ENCODE results near the gene RGS10.

The RGS10 gene

DNA sequence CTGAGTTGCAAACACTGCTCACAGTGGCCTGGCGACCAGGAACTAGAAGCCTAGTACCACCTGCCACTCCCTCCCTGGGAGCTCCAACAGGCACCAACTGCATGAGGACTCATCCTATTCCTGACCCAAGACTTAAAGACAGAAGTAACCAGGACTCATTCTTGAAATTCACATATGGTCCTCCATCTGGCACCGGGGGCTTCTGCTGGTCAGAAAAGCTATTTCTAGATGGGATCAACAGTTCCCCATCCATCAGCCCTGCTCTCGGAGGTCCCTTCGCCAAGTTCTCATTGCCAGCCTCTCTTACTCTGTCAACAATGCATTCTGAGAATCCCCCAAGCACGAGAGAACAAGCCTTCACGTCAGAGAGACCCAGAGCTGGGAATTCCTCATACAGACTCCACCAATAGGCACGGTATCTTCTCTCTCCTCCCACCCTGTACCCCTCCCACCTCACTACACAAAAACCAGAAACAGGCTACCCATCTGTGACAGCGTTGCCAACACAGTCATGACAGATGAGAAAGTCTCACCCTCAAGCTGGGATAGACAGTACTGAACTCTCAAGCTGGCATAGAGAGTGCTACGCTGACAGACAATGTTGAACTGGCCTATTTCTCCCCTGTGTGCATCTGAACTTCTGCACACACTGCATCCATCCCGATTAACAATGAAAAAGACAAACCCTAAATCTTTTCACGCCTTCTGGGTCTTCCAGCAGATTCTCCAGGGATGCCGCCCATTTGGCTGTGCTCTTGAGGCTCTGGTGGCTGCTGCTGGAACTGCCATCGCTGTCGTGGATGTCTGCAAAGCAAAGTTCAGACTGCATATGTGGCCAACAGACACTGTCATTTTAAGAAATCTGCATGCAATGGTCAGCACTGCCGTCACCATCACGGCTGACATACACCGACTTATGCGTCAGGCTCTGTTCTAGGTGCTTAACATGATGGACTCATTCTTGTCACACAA is 15.6 kb downstream of the RGS10 start:
- TF ChIP-seq, protein P1, sequence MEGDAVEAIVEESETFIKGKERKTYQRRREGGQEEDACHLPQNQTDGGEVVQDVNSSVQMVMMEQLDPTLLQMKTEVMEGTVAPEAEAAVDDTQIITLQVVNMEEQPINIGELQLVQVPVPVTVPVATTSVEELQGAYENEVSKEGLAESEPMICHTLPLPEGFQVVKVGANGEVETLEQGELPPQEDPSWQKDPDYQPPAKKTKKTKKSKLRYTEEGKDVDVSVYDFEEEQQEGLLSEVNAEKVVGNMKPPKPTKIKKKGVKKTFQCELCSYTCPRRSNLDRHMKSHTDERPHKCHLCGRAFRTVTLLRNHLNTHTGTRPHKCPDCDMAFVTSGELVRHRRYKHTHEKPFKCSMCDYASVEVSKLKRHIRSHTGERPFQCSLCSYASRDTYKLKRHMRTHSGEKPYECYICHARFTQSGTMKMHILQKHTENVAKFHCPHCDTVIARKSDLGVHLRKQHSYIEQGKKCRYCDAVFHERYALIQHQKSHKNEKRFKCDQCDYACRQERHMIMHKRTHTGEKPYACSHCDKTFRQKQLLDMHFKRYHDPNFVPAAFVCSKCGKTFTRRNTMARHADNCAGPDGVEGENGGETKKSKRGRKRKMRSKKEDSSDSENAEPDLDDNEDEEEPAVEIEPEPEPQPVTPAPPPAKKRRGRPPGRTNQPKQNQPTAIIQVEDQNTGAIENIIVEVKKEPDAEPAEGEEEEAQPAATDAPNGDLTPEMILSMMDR (IDR thresholded peaks at IDR 0.05): peak; percentile 14
- TF ChIP-seq ZFX (IDR thresholded peaks at IDR 0.05; ENCODE audit: borderline replicate concordance): no peak
- no peak overlapping the region for H3K27ac ChIP-seq

DNA sequence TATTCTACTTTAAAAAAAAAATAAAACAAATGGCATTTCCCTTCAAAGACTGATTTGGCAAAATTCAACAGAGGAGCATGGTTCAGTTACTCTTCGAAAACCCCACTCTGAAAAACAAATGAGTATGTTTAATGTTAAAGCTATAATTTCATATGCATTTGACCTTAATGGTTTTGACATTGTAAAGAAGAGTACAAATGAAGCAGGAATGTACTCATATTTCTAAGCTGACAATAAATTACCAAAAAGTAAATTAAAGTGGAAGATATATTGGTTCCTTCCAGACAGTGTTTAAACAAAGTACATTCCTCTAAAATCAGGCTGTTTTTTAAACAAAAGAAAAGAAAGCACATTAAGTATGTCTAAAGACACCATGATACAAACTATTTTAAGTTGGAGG is 16.4 kb downstream of the RGS10 start:
- no peak overlapping the region for H3K27ac ChIP-seq
- TF ChIP-seq ZFX (IDR thresholded peaks at IDR 0.05; ENCODE audit: borderline replicate concordance): no peak
- TF ChIP-seq, protein P1 (IDR thresholded peaks at IDR 0.05): no peak

DNA sequence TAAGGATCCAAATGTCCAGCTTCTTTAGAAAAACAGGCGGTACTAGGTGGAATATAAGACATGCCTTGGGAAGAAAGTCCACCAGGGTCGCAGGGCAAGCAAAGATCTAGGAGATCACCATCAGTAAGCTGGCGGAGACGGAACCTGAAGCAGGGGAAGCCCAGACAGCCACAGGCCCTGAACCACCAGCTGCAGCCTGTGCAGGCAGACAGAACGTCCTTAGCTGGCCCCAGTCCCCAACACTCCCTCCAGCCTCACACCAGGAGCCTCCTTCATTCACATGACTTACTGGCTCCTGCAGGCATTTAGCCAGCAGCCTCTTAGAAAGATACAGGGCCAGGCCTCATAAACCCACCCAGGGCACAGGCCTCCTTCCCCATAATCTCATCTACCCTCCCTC is 17.4 kb downstream of the RGS10 start:
- H3K27ac ChIP-seq: no peak overlapping the region
- TF ChIP-seq, protein P1 (IDR thresholded peaks at IDR 0.05): no peak
- no peak for TF ChIP-seq ZFX (IDR thresholded peaks at IDR 0.05; ENCODE audit: borderline replicate concordance)

DNA sequence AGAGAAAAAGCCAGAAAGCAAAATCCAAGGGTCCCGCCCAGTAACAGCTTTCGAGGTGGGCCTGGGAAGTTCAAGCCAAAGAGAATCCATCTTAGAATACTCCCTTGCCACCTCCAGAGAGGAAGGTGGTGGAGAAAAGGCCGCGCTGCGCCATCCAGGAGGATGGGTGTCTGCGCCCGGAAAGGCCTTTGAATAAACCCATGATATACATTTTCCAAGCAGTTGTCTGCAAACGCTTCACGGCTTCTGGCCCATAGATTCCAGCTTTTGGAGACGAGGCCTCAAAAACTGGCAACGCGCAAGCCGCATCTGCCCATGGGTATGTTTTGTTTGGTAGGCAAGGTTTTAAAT is 17.8 kb downstream of the RGS10 start:
- TF ChIP-seq ZFX (IDR thresholded peaks at IDR 0.05; ENCODE audit: borderline replicate concordance): no peak
- TF ChIP-seq, protein P1 (IDR thresholded peaks at IDR 0.05): no peak
- H3K27ac ChIP-seq: no peak overlapping the region

DNA sequence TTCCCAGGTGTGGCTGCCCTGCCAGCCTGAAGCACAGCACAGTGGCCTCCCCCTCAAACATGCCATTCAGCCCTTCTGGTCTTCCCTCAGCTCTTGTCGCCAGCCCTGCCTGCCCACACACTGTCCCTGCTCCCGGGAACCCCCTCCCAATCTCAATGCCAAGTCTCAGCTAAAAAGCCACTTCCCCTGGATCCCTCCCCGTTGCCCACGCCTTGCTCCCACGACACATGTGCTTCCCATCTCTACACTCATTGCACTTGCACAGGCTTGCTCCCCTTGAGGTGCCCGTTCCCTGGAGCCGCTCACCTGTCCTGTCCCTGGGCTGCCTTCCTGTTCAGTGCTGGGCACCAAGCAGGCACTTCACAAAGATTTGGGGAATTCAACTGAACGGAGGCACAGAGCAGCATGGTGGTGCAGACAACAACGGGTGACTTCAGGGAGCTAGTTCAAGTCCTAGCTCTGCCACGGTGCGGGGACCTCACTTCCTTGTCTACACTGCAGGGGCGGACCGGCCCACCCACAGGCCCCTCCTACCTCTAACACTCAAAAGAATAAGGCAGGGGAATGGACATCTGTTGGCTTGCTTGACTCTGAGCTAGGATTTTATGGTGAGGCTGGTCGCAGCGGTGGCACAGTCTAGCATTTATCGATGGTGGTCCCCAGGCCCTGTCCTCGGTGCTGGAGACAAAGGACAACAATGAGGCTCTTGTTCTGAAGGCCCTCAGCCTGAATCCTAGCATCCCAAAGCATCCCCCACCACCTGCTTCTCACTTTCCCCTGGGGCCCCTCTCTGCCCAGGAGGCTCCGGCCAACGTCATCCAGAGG is 18.4 kb downstream of the RGS10 start:
- no peak overlapping the region for H3K27ac ChIP-seq
- TF ChIP-seq ZFX (IDR thresholded peaks at IDR 0.05; ENCODE audit: borderline replicate concordance): no peak
- TF ChIP-seq, protein P1 (IDR thresholded peaks at IDR 0.05): no peak

DNA sequence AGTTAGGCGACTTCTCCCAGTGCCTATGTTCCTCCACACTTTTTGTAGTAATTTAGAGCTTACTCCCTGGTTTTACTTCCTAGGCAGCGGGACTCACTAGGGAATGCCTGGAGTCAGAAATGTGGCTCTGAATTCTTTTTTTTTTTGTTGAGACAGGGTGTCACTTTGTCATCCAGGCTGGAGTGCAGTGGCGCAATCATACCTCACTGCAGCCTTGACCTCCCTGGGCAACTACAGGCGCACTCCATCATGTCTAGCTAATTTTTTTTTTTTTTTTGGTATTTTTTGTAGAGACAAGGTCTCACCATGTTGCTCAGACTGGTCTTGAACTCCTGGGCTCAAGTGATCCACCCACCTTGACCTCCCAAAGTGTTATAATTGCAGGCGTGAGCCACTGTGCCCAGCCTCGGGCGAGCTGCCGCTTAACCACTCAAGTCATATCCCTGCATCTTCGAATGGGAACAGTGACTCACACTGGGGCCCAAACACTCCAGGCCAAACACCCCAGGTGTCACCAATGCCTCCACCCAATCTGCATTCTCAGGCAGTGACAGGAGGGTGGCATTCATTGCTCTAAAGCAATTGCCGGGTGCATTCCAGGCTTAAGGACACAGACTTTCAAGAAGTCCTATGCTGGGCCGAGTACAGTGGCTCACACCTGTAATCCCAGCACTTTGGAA is 19.6 kb downstream of the RGS10 start:
- TF ChIP-seq, protein P1 (IDR thresholded peaks at IDR 0.05): no peak
- TF ChIP-seq ZFX (IDR thresholded peaks at IDR 0.05; ENCODE audit: borderline replicate concordance): no peak
- no peak overlapping the region for H3K27ac ChIP-seq
